GM12891 (cell line): Measurements from ENCODE around the gene ARID1B.

Experiments
- DNase-seq: peaks from one replicate; pipeline ENCODE4 v3.0.0; 2011; ENCODE audit warnings: low spot score; ENCODE audit not compliant: insufficient read length
- FAIRE-seq: peaks from 2 replicates; lab custom pipeline; 2011; peaks lifted over from hg19 to GRCh38; lab: Jason Lieb, UNC
- PAX5 ChIP-seq: IDR thresholded peaks from 2 replicates; pipeline ENCODE4 v1.6.1; 2011; ENCODE audit warnings: low read length, moderate library complexity, mild to moderate bottlenecking; ENCODE audit not compliant: insufficient read depth, severe bottlenecking
- POLR2A ChIP-seq: IDR thresholded peaks from 2 replicates; pipeline ENCODE4 v1.6.1; 2011; ENCODE audit warnings: low read depth, low read length, control low read depth
- POLR2AphosphoS5 ChIP-seq: IDR thresholded peaks from 2 replicates; pipeline ENCODE4 v1.6.1; 2011; ENCODE audit warnings: low read depth, low read length, control low read depth
- POU2F2 ChIP-seq: IDR thresholded peaks from 2 replicates; pipeline ENCODE4 v1.6.1; 2011; ENCODE audit warnings: low read depth, mild to moderate bottlenecking, control low read depth, low read length, moderate library complexity
- SPI1 ChIP-seq: IDR thresholded peaks from 2 replicates; pipeline ENCODE4 v1.6.1; 2011; ENCODE audit warnings: low read depth, low read length, control low read depth
- TAF1 ChIP-seq: IDR thresholded peaks from 2 replicates; pipeline ENCODE4 v1.6.1; 2011; ENCODE audit warnings: low read depth, low read length, control low read depth

The ARID1B gene

DNA sequence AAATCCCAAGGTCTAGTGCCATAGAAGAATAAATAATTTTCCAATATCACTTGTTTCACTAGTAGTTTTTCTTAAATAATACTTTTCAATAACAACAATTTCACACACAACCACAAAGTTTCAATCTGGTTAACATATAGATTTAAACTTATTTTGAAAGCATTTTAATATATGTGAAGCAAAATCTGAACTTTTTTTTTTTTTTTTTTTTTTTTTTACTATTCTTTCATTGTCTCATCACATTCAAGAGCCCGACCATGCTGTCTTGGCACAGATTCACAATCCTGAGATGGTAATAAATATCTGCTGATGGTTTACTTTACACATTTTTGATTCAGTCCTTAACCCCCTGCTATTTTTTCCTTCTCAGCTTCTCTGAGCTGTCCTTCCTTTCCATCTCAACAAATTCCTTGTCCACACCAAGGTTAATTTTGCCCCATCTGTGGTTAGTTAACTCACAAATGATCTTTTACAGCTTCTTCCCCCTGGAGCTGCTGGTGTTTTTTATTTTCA, 283.3 kb downstream of the ARID1B start:
- DNase-seq (no peak), FAIRE-seq (no peak)
- TF ChIP-seq POLR2A (no peak), TAF1 (no peak), POLR2AphosphoS5 (no peak), PAX5 (no peak), SPI1 (no peak), POU2F2 (no peak)

DNA sequence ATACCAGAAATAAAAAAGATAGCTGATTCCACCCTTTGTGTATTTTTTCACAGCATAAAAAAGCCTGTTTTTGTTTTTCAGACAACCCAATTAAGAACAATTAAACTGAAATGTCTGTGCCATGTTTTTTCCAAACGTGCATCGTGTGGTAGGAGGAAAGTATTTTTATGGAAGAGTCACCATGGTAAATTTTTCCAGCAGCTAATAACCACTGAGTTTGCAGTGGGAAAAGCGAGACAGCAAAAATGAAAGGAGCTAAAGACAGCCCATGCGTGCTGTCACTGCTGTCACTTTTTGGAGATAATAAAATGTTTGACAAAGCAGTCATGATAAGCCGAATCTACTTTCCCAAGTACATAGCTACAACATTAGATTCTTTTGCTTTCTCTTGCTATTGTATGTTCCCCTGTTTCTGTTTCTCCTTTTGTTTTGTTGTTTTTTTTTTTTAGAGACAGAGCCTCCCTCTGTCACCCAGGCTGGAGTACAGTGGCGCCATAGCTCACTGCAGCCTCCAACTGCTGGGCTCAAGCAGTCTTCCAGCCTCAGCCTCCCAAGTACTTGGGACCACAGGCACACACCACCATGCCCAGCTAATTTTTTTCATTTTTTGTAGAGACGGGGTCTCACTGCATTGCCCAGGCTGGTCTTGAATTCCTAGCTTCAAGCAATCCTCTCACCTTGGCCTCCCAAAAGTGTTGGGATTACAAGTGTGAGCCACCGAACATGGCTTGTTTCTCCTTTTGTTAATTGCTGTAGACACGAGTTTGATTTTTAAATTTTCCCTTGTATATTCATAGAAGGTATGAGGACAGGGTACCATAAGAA, 284.8 kb downstream of the ARID1B start:
- DNase-seq (no peak), FAIRE-seq (no peak)
- TF ChIP-seq TAF1 (no peak), POLR2A (no peak), POLR2AphosphoS5 (no peak), PAX5 (no peak), POU2F2 (no peak)

DNA sequence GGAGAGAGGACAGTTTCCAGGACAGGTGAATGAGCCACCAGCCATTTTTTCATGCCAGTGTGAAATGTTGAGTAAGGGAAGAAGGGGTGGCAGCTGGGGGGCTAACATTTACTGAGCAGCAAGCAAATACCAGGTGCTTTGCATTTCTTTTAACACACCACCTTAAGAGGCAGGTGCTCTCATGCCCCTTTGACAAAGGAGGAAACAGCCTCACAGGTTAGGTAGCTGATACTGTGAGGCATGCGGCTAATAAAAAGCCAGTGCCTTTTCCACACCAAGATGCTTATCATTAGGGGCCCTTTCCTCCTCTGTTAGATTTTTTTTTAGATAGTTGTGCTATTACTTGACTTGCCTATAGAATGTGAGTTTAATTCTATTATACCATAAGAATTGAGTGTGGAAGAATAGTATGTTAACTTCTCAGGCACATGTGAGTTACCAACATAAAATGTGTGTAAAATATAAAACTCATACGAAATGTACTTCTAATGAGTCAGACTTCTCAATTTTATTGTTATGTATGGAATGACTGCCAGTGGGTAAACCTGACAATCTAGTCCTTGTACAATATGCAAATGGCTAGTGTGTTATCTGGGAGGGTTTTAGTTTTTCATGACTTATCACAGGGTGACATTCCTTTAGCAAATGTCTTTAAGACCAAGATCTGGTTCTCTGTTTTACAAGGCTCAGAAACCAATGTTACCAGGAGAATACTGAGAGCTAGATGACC, 286.2 kb downstream of the ARID1B start:
- no peak for DNase-seq
- TF ChIP-seq PAX5, result no peak
- TF ChIP-seq POLR2A, result 0 out of 2 replicates have a peak, but pooled peaks have one; percentile 0
- TF ChIP-seq POLR2AphosphoS5, result no peak
- no peak for TF ChIP-seq TAF1
- no peak for TF ChIP-seq POU2F2
- no peak for TF ChIP-seq SPI1
- no peak for FAIRE-seq

DNA sequence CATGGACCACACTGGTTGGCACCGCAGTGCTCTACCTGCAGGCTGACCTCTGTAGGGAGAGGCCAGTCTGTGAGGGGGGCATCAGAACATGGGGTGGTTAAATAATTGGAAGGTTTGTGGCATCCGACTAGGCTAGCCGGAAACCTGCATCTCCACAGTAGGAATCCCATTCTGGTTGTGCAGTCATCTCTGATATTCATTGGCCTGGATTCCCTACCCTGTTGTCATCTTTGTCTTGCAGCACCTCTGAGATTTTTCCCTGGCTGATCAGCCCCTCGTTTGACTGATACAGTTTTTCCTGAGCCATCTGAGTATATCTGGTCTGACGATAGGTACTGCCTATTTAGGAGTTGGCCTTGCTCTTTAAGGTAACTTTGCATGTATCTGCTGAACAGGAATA, 286.7 kb downstream of the ARID1B start:
- FAIRE-seq, result no peak

GRCh38 chr6:157064502-157064901, 287.3 kb downstream of the ARID1B start:
- DNase-seq, result no peak

More for the DNA sequence above, 286.7 kb downstream of the ARID1B start:
- peak; percentile 26; the same call in 1 of the 2 replicates for TF ChIP-seq POLR2AphosphoS5
- no peak for TF ChIP-seq PAX5
- DNase-seq, result no peak

GRCh38 chr6:157065366-157065765, 288.2 kb downstream of the ARID1B start:
- FAIRE-seq (no peak), DNase-seq (no peak)

More at GRCh38 chr6:157064502-157064901, 287.3 kb downstream of the ARID1B start:
- TF ChIP-seq PAX5 (no peak), POU2F2 (no peak), POLR2A (no peak), POLR2AphosphoS5 (no peak), TAF1 (no peak), SPI1 (no peak)
- FAIRE-seq, result no peak

DNA sequence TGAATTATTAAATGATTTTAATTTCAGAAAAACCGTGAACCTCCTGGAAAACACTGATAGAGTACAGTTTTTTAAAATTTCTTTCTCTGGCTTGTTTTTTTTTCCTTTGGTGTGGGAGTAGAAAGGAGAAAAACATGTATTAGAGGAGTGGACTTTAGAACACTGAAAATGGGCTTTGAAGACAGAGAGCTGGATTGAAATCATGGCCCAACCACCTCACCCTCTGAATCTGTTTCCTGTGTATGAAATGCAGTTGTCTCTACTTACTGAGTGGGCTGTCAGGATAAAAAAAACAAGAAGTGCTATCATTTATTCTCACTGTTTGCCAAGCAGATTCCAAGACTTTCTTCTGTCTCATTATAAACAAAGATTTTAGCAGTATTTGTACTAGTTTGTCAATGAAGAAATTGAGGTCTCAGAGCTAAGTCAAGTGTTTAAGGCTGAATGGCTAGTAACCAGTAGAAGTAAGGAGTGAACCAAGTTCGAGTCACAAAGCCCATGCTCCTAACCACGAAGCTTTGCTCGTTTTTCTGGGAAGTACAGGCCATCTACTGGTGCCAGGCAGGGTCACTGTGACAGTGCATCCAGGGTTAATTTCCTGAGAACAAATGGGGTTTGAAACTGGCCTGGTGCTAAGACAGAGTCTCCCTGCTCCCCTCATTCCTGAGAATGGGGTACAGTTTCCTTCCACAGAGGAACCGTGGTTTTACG, 289.8 kb downstream of the ARID1B start:
- FAIRE-seq (no peak), DNase-seq (no peak)
- TF ChIP-seq PAX5, result no peak
- no peak for TF ChIP-seq POLR2AphosphoS5
- no peak for TF ChIP-seq TAF1
- no peak for TF ChIP-seq POU2F2

More at GRCh38 chr6:157065366-157065765, 288.2 kb downstream of the ARID1B start:
- TF ChIP-seq SPI1 (no peak), TAF1 (no peak), POLR2A (no peak), POU2F2 (no peak), POLR2AphosphoS5 (no peak), PAX5 (no peak)

GRCh38 chr6:157067507-157067906, 290.3 kb downstream of the ARID1B start:
- DNase-seq, result no peak
- FAIRE-seq, result no peak
- TF ChIP-seq SPI1 (no peak), TAF1 (no peak), POLR2AphosphoS5 (no peak), PAX5 (no peak), POLR2A (no peak), POU2F2 (no peak)
